ENCODE data around the gene PSTPIP1. TPM values are rescaled to one million over a fixed set of nuclear protein-coding genes. Genes with fewer than 3 reads are reported as not detected.

PSTPIP1 gene
- total RNA-seq, 1 donor from 2014 or later = not detected

DNA sequence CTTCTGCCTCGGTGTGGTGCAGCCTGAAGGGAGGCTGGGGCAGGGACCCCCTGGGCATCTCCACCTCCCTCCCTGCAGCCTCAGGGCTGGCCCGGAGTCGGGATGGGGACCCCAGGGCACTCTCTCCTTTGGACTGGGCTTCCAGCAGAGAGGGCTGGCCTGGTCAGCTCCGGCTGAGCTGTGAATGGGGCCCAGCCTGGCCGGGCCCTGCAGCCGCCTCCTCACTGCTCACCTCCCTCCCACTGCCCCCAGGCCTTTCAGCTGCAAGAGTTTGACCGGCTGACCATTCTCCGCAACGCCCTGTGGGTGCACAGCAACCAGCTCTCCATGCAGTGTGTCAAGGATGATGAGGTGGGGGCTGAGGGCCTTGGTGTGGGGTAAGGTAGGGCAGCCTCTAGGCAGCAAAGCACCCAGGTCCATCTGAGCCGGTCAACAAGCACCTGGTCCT, 36.0 kb downstream of the PSTPIP1 start:
- Histone ChIP-seq H3K9me3 (ENCODE audit: insufficient read depth, low read depth, low read length) (no peaks in the 10 kb centered on the region), H3K27me3 (ENCODE audit: insufficient read depth, low read length) (no peaks in the 10 kb centered on the region), H3K27ac (ENCODE audit: low read depth, low read length) (no peak overlapping the region), H3K4me3 (ENCODE audit: insufficient read depth, low read depth, low read length) (no peak overlapping the region), H2AFZ (ENCODE audit: low read depth, low read length) (no peak overlapping the region), H3K9ac (ENCODE audit: low read length) (no peak overlapping the region), H3K4me1 (ENCODE audit: insufficient read depth, low read length) (no peaks in the 10 kb centered on the region), H3K36me3 (ENCODE audit: insufficient read depth, low read length) (no peaks in the 10 kb centered on the region), H3K4me2 (ENCODE audit: low read length) (no peak overlapping the region), H4K20me1 (ENCODE audit: insufficient read depth, low read length) (no peaks in the 10 kb centered on the region), H3K79me2 (ENCODE audit: insufficient read depth, low read length) (no peaks in the 10 kb centered on the region)
- Mint-ChIP-seq H3K27ac (ENCODE audit: unreplicated experiment) (no peak overlapping the region), H3K36me3 (ENCODE audit: low read depth, unreplicated experiment) (no peaks in the 10 kb centered on the region), H3K27me3 (ENCODE audit: low read depth, unreplicated experiment) (peaks cover 15% of the 10 kb centered on the region), H3K4me3 (ENCODE audit: unreplicated experiment) (no peak overlapping the region), H3K4me1 (ENCODE audit: low read depth, unreplicated experiment) (no peaks in the 10 kb centered on the region), H3K9me3 (ENCODE audit: unreplicated experiment) (no peaks in the 10 kb centered on the region)
- DNase-seq (ENCODE audit: low read depth) = no peak
- TF ChIP-seq, protein P1, sequence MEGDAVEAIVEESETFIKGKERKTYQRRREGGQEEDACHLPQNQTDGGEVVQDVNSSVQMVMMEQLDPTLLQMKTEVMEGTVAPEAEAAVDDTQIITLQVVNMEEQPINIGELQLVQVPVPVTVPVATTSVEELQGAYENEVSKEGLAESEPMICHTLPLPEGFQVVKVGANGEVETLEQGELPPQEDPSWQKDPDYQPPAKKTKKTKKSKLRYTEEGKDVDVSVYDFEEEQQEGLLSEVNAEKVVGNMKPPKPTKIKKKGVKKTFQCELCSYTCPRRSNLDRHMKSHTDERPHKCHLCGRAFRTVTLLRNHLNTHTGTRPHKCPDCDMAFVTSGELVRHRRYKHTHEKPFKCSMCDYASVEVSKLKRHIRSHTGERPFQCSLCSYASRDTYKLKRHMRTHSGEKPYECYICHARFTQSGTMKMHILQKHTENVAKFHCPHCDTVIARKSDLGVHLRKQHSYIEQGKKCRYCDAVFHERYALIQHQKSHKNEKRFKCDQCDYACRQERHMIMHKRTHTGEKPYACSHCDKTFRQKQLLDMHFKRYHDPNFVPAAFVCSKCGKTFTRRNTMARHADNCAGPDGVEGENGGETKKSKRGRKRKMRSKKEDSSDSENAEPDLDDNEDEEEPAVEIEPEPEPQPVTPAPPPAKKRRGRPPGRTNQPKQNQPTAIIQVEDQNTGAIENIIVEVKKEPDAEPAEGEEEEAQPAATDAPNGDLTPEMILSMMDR (IDR thresholded peaks at IDR 0.05; ENCODE audit: insufficient read depth, low read depth, low read length) = no peak
- TF ChIP-seq EZH2 (IDR thresholded peaks at IDR 0.05; ENCODE audit: insufficient read depth, low read length) = no peak
- no peak for FAIRE-seq

DNA sequence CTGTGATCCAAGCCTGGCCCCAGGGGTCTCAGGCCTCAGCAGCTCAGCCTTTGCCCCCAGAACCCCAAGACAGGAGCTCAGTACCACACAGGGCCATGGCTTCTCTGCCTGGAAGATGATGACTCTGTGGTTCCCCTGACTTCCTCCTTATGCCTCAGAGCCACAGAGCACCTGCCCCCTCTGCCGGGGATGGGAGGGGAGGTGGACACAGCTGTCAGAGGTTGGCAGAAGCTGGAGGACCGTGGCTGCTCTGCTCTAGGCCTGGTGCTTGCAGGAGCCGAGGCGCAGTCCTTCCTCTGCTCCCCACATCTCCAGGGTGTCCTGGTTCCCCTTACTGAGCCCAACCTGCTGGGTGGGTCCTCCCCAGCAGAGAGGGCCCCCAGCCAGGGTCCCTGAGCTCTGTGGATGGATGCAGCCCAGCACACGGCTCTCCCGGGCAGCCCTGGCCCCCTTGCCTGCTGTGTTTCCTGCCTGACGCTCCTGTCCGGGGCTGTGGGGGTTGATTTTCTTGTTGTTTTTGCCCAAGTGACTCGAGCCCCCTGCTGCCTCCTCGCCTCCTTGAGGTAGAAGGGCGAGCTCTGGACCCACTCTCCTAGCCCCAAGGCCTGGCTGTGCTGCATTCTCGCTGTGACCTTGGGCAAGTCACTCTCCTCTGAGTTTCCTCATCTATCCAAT, 36.6 kb downstream of the PSTPIP1 start:
- H3K4me1 Mint-ChIP-seq (ENCODE audit: low read depth, unreplicated experiment) = no peaks in the 10 kb centered on the region
- no peak overlapping the region for H3K4me3 Mint-ChIP-seq (ENCODE audit: unreplicated experiment)
- H3K79me2 ChIP-seq (ENCODE audit: insufficient read depth, low read length) = no peaks in the 10 kb centered on the region
- no peaks in the 10 kb centered on the region for H3K9me3 ChIP-seq (ENCODE audit: insufficient read depth, low read depth, low read length)
- no peaks in the 10 kb centered on the region for H4K20me1 ChIP-seq (ENCODE audit: insufficient read depth, low read length)
- no peak overlapping the region for H3K27ac Mint-ChIP-seq (ENCODE audit: unreplicated experiment)
- H3K4me1 ChIP-seq (ENCODE audit: insufficient read depth, low read length) = no peaks in the 10 kb centered on the region
- no peak for FAIRE-seq
- H3K36me3 ChIP-seq (ENCODE audit: insufficient read depth, low read length) = no peaks in the 10 kb centered on the region
- no peak overlapping the region for H3K9ac ChIP-seq (ENCODE audit: low read length)
- H3K36me3 Mint-ChIP-seq (ENCODE audit: low read depth, unreplicated experiment) = no peaks in the 10 kb centered on the region
- no peak for TF ChIP-seq EZH2 (IDR thresholded peaks at IDR 0.05; ENCODE audit: insufficient read depth, low read length)
- TF ChIP-seq, protein P1 (IDR thresholded peaks at IDR 0.05; ENCODE audit: insufficient read depth, low read depth, low read length) = no peak
- no peaks in the 10 kb centered on the region for H3K9me3 Mint-ChIP-seq (ENCODE audit: unreplicated experiment)
- peaks cover 12% of the 10 kb centered on the region for H3K27me3 Mint-ChIP-seq (ENCODE audit: low read depth, unreplicated experiment)
- no peak overlapping the region for H3K27ac ChIP-seq (ENCODE audit: low read depth, low read length)
- DNase-seq (ENCODE audit: low read depth) = no peak
- H3K27me3 ChIP-seq (ENCODE audit: insufficient read depth, low read length) = no peaks in the 10 kb centered on the region
- H2AFZ ChIP-seq (ENCODE audit: low read depth, low read length) = no peak overlapping the region
- no peak overlapping the region for H3K4me2 ChIP-seq (ENCODE audit: low read length)
- H3K4me3 ChIP-seq (ENCODE audit: insufficient read depth, low read depth, low read length) = no peak overlapping the region

DNA sequence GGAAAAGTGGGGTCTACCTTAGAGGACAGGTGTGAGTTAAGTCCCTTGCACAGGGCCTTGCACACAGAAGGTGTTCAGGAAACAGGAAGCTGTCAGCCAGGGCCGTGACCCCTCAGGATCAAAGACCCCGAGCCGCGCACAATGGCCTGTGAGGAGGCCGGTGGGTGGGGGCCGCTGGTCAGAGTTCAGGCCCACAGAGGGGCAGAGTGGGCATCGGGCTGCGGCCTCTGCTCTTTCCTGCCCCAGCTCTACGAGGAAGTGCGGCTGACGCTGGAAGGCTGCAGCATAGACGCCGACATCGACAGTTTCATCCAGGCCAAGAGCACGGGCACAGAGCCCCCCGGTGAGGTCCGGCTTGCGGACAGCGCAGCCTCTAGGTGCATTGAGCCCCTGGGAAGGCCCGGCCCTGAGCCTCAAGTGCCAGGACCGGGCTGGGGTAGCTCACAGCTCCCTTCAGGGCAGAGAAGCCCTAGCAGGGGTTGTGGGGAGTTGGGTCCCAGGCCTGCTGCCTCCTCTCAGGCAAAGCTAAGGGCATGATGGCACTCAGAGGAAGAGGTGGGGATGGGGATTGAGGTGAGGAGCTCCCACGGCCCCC, 37.2 kb downstream of the PSTPIP1 start:
- no peak for TF ChIP-seq EZH2 (IDR thresholded peaks at IDR 0.05; ENCODE audit: insufficient read depth, low read length)
- Histone ChIP-seq H3K9me3 (ENCODE audit: insufficient read depth, low read depth, low read length) (no peaks in the 10 kb centered on the region), H3K27me3 (ENCODE audit: insufficient read depth, low read length) (no peaks in the 10 kb centered on the region), H3K9ac (ENCODE audit: low read length) (no peak overlapping the region), H3K4me1 (ENCODE audit: insufficient read depth, low read length) (no peaks in the 10 kb centered on the region), H4K20me1 (ENCODE audit: insufficient read depth, low read length) (no peaks in the 10 kb centered on the region), H3K79me2 (ENCODE audit: insufficient read depth, low read length) (no peaks in the 10 kb centered on the region), H2AFZ (ENCODE audit: low read depth, low read length) (no peak overlapping the region), H3K4me2 (ENCODE audit: low read length) (no peak overlapping the region), H3K36me3 (ENCODE audit: insufficient read depth, low read length) (no peaks in the 10 kb centered on the region), H3K27ac (ENCODE audit: low read depth, low read length) (no peak overlapping the region), H3K4me3 (ENCODE audit: insufficient read depth, low read depth, low read length) (no peak overlapping the region)
- no peaks in the 10 kb centered on the region for H3K9me3 Mint-ChIP-seq (ENCODE audit: unreplicated experiment)
- no peak overlapping the region for H3K4me3 Mint-ChIP-seq (ENCODE audit: unreplicated experiment)
- no peak for FAIRE-seq
- DNase-seq (ENCODE audit: low read depth) = no peak
- H3K27me3 Mint-ChIP-seq (ENCODE audit: low read depth, unreplicated experiment) = peaks cover 9% of the 10 kb centered on the region
- H3K27ac Mint-ChIP-seq (ENCODE audit: unreplicated experiment) = no peak overlapping the region
- no peaks in the 10 kb centered on the region for H3K36me3 Mint-ChIP-seq (ENCODE audit: low read depth, unreplicated experiment)
- H3K4me1 Mint-ChIP-seq (ENCODE audit: low read depth, unreplicated experiment) = no peaks in the 10 kb centered on the region
